Activated gamma-delta T cell treated with Interleukin-2 at 50 U/mL for 16 hours (primary cell): ENCODE data around the gene ATP8B3.
"Not testable (repeated sequence)": the region's sequence is repeated elsewhere in the genome, so short reads cannot be mapped to it uniquely, and the experiment has no call there.

Source experiments
- DNase-seq: peaks from one replicate; pipeline ENCODE4 v3.0.0-alpha.2; 2020

Gene ATP8B3

DNA sequence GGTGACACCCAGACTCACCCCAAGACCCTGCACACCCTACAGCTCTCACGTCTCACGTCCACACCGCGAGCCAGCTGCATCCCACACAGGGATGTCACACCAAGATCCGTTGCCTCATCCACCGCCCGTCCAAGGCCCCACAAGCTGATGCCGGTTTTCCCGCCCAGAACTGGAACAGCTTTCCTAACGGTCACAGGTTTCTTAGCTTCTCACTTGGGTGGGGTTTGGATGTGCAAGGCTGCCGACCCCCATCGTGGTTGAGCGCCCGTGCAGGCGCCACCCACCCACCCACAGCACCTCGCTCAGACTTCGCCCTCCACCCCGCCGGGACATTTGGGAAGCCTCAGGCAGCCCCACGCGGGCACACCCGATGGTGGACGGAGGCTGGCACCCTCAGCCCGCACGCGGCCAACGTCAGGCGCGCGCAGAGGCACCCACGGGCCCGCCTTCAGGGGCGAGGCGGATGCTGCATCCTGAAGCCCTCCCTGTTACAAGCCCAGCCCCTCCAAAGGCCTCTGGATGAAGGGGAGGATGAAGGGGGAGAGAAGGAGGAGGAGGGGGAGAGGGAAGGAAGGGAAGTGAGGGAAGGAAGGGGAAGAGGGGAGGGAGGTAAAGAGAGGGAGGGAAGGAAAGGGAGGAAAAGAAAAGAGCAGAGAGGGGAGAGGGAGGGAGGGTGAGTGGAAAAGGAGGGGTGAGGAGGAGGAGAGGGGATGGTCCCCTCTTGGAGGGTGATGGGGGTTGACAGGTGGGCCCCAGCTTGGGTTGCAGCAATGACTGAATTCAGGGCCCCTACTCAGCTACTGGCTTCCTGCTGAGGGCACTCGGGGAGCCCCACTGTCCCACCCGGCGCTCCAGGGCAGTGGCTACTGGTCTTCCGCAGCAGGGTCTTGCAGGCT is 45.9 kb downstream of the ATP8B3 start:
- no peak for DNase-seq

DNA sequence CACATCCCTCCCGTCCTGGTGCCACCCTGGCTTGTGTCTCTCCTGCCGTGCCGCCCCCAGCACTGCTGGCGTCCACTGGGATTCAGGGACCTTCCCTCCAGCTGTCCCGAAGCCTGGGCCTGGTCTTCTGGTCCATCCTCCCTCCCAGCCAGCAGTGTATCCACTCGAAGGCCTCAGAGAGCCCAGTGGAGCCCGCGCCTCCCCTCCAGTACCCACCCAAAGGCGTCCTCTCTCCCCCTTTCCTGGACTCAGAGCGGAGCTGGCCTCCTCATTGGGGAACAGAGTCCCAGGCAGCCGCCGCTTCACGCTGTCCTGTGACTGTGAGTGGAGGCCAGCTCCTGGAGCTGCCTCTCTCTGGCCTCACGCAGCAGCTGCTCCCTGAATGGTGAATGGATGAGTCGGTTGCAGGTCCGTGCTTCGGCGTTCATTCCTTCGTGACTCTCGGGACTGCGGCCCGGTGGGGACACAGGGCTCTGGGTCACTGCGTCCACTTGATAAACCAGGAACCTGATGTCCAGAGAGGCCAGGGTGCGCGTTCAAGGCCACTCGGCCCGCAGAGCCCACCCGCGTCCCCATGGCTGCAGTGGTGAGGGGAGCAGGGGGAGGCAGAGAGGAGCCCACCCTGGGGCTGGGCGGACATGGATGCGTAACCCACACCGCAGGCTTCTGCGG is 46.7 kb downstream of the ATP8B3 start:
- no peak for DNase-seq

DNA sequence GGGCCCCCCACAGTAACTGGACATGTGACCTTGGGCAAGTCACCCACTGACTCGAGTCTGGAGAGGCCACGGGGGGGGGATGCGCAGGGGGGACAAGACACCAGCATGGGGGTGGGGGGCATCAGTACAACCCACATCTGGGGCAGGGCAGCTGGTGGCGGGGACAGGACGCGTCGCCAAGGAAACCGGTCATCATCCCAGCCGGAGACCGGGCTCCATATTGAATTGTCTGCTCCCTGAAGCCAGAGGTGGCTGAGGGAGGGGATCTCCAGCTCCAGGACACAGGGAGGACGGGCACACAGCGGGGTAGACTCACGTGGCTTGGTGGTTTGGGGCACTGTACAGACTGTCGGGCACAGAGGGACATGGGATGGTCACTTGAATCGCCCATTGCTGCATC is 47.3 kb downstream of the ATP8B3 start:
- no peak for DNase-seq

DNA sequence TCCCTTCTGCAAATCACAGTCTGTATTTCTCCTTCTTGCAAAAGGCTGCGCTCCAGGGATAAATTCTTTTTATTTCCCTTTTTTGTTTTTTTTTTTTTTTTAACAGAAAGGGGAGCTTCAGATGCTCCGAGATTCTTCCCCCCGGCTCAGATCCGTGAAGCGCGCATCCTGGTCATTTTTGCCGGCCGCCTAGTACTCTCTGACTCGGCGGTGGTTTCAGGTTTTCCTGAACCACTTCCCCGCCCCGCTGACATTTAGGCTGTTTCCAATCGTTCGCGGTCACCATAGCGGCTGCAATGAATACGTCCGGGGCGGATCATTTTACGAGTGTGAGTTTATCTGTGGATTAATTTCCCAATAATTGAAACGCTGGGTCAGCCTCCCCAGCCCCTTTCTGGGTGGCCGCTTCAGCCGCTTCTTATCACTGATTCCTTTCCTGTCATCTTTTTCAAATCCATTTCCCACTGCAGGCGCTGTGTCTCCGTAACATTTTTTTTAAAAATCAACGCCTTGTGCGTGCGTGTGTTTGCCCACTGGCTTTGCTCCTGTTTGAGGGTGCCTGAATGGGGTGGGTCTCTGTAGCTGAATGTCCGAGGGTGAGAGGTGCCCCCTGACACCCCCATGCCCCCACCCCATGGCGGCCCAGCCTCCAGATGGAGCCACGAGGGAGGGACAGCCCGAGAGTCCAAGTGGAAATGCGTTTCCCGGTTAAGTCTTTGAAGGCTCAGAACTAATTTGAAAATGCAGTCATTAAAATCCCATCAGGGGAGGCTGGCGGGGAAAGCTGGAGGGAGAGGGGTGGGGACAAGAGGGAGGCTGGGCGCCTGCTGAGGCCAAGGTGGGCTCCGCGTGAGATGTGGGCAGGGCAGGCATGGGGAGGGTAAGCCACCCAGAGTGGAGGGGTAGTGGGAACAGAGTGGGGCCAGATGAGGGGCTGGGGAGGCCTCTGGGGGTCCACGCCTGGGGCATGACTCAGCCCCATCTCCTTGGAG is 48.1 kb downstream of the ATP8B3 start:
- DNase-seq: no peak

DNA sequence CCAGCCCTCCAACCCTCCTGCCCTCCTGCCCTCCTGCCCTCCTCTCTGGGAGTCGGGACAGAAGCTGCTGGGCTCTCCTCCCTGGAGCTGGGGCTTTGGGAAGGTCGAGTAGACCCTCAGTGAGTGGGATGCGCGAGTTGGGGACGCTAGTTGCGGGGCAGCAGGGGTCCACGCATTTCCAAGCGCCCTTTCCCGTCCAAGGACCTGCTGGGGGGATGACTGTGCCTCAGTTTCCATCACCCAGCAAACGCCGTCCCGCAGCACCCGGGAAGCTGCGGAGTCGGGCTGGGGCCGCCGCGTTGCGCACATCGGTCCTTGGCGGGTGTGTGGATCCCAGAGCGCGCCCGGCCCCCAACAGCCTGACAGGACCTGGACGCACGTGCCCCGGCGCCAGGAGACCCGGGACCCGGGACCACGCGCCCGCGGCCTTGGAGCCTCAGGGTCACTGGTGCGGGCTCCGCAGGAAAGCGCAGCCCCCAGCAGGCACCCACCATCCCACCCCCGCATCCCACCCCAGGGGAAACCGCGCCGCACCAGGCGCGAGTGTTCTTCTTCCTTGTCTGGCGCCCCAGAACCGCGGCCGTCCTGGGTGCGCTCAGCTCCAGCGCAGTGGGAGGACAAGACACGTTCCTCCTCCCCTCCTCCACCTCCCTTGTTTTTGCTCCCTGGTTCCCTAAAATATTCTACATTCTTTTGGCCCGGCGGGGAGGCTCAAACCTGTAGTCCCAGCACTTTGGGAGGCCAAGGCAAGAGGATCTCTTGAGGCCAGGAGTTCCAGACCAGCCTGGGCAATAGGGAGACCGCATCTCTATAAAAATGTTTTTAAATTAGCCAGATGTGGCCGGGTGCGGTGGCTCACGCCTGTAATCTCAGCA is 49.6 kb downstream of the ATP8B3 start:
- no peak for DNase-seq

DNA sequence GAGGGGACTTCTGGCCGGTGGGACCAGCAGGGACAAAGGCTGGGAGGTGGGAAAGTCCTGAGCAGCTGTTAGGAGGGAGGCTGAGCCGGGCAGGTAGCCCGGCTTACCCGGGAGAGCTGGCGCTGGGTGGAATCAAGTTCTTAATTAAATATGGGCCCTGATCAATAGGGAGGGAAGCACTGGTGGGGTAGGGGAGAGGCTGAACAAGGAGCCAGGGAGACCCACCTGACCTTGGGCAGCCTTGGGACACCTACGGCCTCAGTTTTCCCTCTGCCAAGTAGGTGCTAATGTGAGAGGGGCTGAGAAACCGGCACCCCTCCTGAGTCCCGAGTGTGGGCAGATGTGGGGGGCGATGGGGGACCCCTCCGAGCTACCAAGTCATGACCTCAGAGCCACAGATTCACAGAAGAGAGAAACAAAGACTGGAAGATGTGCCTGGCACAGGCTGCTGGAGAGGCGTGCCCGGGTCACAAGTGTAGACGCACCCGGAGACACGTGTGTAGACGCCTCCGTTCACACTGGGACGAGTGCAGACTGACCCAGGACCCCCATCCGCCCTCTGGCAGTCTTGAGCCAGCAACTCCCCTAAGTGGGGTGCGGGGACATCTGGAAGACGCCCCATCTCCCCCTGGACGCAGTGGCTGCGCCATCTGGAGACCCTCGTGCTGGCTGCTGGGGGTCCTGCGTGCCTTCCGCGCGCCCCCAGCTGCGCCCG is 50.4 kb downstream of the ATP8B3 start:
- no peak for DNase-seq

DNA sequence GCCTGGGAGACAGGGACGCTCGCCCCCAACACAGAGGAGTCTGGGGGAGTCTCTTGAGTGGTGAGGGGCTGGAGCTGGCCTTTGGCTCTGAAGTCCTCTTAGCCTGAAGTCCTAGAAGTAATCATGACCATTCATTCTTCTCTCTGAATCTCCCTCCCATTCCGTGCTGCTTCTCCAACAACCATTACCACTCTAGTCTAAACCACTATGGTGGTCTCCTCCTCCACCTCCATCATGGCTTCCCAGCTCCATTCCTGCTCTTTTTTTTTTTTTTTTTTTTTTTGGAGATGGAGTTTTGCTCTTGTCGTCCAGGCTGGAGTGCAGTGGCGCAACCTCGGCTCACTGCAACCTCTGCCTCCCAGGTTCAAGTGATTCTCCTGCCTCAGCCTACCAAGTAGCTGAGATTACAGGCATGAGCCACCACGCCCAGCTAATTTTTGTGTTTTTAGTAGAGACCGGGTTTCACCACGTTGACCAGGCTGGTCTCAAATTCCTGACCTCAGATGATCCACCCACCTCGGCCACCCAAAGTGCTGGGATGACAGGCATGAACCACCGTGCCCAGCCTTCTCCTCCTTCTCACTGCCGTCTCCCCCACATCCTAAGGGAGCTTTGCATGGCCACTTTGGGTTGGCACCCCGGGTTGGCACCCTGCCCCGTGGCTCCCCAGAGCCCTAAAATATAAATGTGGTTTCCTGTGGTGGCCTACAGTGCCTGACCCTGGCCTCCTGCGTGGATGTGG is 51.1 kb downstream of the ATP8B3 start:
- DNase-seq: not testable (repeated sequence)

DNA sequence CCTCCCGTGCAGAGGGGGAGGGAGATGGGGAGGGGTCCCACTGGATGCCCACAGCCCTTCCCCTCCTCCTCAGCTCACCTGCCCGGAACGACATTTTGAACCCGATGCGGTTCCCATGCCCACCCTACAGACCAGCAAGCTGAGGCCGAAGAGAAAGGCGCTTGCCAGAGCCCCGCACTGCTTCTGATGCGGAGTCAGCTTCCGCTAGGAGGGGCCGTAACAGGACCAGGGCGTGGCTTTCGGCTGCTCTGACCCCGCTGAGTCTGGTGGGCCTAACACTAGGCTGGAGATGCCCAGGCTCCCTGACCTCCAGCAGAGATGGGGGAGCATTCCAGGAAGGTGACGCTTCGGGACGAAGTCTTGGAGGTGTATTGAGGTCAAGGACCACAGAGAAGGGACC is 52.1 kb downstream of the ATP8B3 start:
- no peak for DNase-seq

DNA sequence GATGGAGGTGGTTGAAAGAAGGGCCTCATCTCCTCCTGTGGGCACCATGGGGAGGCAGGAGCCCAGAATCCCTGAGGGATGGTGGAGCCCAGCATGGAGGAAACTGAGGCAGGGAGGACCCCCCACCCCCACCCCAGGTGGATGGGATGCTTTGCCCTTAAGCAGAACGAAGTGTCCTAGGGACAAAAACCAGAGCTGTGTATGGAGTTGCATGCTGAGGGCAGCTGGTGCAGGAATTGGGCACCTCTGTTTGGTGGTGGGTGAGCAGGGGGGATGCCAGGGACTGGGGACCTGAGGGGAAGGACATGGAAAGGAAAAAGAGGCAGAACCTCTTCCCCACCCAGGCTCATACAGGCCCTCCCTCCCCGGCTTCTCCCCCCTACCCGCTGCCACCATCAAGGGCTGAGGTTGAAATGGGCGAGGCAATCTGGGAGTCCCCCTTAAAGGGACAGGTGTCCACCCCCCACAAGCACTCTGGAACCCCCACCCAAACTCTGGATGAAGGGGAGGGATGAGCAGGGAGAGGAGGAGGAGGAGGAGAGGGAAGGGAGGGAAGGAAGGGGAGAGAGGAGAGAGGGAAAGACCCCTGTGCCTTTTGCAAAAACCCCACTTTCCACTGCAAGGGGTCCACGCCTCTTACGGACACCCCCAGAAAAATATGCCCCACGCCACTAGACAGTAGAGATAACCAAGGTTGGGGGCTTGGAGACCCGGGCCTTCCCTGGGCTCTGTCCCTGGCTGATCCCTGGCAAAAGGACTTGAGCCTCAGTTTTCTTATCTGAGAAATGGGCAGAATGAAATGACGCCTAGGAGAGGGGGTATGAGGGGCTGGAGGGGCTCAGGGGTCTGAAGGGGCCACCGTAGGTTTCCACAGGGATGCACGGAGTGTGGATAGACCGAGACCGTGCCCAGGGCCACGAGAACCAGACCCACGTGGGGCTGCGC is 52.8 kb downstream of the ATP8B3 start:
- no peak for DNase-seq

DNA sequence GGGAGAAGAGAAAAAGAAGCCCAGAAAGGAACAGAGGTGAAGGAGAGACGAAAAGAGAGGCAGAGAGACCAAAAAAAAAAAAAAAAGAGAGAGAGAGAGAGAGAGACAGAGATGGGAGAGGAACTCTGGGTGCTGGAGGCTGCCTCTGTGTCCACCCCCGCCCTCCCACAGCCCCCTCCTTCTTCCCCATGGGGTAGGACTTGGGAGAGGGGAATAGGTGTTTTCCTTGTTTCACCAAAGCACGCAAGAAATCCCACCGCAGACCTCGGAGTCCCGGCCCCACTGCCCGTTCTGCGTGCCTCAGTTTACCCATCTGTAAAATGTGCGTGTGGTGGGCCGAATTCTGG is 53.9 kb downstream of the ATP8B3 start:
- no peak for DNase-seq

DNA sequence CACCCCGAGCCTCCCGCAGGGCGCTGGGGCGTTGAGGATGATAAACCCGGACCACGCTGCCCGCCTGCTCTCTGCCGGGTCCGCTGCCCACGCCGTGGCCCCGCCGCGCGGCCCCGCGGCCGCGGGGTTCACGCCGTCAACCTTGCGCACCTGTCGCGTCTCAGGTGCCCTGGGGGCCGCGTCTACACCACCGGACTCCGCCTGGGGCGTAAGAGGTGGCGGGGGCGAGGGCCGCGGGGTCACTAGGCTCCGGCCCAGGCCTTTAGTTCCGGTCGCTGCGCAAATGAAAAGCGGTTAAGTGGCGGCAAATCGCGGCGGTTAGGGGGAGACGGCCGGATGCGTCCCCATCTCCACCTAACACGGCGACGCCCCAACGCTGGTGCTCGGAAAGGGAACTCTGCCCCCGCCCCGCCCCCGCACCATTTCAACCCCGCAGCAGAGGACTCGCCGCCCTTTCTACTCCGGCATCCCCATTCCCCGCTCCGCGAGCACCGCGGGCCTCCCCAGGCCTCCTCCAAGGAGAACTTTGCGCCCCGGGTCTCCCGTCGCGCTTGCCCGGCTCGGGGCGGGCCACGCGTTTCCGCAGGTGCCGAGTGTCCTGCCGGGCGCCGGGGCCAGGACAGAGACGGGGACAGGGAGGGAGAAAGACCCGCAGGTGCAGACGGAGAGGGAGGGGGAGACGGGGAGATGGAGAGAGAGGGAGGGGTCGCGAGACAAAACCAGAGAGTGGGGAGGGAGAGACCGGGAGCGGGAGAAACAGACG is 54.4 kb downstream of the ATP8B3 start:
- no peak for DNase-seq

DNA sequence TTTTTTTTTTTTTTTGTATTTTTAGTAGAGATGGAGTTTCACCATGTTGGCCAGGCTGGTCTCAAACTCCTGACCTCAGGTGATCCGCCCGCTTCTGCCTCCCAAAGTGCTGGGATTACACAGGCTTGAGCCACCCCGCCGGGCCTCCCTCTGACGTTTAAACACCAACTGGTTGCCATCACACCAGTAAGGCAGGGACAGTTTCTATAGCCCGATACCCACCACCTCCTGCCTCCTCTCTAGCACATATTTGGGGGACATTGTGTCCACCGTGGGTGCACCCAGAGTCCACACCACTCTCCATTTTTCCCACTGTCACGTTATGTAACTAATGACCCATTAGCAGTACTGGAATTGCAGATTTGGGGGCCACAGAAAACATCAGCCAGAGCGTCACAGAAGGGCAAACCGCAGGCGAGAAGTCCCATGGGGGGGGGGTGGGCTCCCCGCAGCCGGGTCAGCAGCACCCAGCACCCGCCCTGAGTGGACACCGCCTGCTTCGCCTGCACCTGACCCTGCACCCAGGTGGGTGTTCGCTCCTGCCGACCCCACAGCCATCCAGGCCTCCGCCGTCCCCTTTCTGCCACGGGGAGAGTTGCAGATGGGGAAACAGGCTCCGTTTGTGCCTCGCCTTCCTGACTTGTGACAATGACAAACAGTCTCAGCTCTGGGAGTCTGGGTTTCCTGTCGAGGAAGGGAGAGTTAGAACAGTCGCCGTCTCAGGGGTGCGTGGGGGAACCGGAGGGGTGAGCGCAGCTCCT is 55.2 kb downstream of the ATP8B3 start:
- DNase-seq: no peak

DNA sequence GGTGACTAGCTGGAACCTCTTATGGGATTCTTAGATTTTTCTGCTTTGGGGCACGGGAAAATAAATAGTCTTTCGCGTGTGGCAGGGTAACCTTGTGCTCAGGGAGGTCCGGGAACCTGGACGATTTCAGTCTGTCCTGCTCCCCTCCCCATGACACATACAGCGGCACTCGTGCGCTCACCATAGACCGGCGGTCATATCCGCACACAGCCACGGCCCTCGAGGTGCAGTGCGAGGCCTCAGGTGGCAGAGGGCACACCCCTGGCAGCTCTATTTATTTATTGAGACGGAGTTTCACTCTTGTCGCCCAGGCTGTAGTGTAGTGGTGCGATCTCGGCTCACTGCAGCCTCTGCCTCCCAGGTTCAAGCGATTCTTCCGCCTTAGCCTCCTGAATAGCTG is 55.8 kb downstream of the ATP8B3 start:
- DNase-seq: no peak

DNA sequence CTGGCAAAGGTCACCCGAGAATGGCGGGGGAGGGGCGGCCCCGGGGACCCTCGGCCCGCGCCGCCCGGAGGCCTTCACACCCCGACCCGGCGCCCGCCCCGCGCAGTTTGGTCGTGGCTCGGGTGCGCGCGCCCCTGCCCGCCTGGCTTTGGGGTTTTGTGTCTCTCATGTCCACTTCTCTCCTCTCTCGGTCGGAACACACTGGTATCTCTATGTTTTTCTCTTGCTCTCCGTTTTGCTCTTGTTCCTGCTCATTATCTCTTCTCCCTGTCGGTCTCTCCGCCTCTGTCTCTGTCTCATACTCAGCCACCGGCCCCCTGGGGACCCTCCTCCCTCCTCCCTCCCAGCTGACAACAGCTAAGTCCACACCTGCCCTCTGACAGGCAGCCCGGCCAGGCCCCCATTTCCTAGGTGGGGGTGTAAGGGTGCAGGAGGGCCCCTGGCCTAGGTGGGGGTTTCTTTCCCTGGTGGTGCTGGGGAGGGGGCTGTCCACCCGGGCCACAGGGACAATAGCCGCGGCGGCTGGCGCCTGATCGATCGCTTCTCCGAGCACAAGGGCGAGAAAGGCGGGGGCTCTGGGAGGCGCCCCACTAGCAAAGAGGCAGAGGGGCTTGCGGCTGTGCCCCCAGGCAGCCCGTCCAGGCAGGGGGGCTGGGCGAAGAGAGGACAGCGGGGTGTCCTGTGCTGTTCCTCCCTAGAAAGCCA is 56.5 kb downstream of the ATP8B3 start:
- DNase-seq: no peak

DNA sequence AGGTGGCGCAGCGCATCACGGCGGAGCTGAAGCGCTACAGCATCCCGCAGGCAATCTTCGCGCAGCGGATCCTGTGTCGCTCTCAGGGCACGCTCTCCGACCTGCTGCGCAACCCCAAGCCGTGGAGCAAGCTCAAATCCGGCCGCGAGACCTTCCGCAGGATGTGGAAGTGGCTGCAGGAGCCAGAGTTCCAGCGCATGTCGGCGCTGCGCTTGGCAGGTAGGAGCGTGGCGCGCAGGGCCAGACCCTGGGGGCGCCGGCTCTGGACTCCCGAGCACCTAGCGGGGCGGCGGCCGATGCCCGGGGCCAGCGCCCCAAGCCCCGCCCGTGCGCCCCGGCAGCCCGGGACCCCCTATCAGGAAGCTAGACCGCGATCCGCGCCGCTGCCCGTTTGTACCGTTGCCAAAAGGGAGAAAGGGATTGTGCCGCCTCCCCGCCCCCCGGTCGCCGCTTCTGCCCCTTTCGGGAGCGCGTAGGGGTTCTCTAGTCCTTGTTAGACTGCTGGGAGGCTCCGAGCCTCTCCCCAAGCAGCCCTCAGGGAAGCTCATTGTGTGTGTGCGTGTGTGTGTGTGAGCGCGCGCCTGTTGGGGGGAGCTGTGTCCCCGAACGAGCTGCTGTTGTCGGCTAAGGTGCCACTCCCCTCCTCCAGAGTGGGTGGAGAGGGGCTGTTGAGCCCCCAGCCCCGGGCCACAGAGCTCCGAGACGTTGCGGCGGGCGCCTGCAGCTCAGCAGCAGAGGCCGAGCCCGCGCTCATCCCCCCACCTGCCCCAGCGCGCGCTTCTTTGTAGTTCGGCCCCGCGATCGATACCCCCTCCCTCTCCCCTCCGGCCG is 57.2 kb downstream of the ATP8B3 start:
- DNase-seq: no peak

DNA sequence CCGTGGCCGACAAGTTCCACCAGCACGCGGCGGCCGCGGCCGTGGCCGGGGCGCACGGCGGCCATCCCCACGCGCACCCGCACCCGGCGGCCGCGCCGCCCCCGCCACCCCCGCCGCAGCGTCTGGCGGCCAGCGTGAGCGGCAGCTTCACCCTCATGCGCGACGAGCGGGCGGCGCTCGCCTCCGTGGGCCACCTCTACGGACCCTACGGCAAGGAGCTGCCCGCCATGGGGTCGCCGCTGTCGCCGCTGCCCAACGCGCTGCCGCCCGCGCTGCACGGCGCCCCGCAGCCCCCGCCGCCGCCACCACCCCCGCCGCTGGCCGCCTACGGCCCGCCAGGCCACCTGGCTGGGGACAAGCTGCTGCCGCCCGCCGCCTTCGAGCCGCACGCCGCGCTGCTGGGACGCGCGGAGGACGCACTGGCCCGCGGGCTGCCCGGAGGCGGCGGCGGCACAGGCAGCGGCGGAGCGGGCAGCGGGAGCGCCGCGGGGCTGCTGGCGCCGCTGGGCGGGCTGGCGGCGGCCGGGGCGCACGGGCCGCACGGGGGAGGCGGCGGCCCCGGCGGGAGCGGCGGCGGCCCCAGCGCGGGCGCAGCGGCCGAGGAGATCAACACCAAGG is 57.9 kb downstream of the ATP8B3 start:
- DNase-seq: no peak
